Measurements from ENCODE around the gene JAZF1. TPM values are rescaled to one million over a fixed set of nuclear protein-coding genes. Genes with fewer than 3 reads are reported as not detected.

Gene JAZF1
- total and polyA plus RNA-seq, 10 of the 15 experiments (the other 5 are each of a cell fraction or from before 2014, with no cell fraction given): 0.04 to 0.82 (median 0.15) TPM; not detected in 3

DNA sequence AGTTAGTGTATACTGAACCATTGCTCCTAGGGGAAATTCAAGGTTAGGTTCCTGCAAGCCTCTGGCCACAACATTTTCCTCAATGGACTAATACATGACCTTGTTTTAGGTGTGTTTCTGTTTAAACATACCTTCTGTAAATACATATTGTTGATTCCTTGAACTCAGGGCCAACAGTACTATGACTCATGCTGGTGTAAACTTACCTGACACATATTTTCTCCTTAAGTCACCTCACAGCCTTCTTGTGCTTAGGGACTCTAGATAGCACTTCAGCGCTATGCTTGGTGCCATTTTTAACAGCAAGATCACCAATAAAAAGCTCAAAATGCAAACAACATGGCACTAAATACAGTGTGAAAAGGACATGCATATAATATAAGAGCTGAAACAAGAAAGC lies 264.2 kb downstream of the JAZF1 start:
- Histone ChIP-seq H3K4me1 (ENCODE audit: control insufficient read depth, insufficient read depth, low read length) (no peaks in the 10 kb centered on the region), H3K79me2 (ENCODE audit: control insufficient read depth, insufficient read depth, low read length) (no peaks in the 10 kb centered on the region), H3K27ac (ENCODE audit: control insufficient read depth, insufficient read depth) (no peak overlapping the region), H3K4me2 (ENCODE audit: control insufficient read depth, insufficient read depth) (no peak overlapping the region), H2AFZ (ENCODE audit: control insufficient read depth, low read depth, low read length) (no peak overlapping the region), H3K9ac (ENCODE audit: control insufficient read depth, insufficient read depth, low read length) (no peak overlapping the region), H3K27me3 (replicated peaks in 1 of 2; ENCODE audit: control insufficient read depth in 2 of 2, insufficient read depth in 2 of 2, low read length in 1 of 2) (no peaks in the 10 kb centered on the region; a peak in 1 of 4 replicates), H4K20me1 (ENCODE audit: control insufficient read depth, insufficient read depth) (no peaks in the 10 kb centered on the region), H3K4me3 (no peak overlapping the region), H3K9me3 (replicated peaks; ENCODE audit: control insufficient read depth, insufficient read depth, low read length) (no peaks in the 10 kb centered on the region), H3K36me3 (ENCODE audit: control insufficient read depth in 2 of 2, insufficient read depth in 2 of 2, low read length in 1 of 2) (no peaks in the 10 kb centered on the region)
- no peak for ATAC-seq
- TF ChIP-seq MYC (IDR thresholded peaks at IDR 0.05; ENCODE audit: insufficient read depth, insufficient read length, insufficient replicate concordance, low read length, severe bottlenecking) (no peak), ZBED1 (IDR thresholded peaks at IDR 0.05; ENCODE audit: borderline replicate concordance) (no peak), SP1 (IDR thresholded peaks at IDR 0.05; ENCODE audit: low read depth, low read length) (no peak), BACH1 (IDR thresholded peaks at IDR 0.05; ENCODE audit: borderline replicate concordance) (no peak), BCL11A (IDR thresholded peaks at IDR 0.05; ENCODE audit: low read depth, low read length) (no peak), SIN3A (IDR thresholded peaks at IDR 0.05; ENCODE audit: low read depth, low read length) (no peak), NR2F1 (conservative IDR thresholded peaks at IDR 0.05) (no peak), TCF12 (IDR thresholded peaks at IDR 0.05; ENCODE audit: low read depth, low read length) (no peak), SREBF1 (IDR thresholded peaks at IDR 0.05; ENCODE audit: low read length) (no peak)
- TF ChIP-seq, protein P1, sequence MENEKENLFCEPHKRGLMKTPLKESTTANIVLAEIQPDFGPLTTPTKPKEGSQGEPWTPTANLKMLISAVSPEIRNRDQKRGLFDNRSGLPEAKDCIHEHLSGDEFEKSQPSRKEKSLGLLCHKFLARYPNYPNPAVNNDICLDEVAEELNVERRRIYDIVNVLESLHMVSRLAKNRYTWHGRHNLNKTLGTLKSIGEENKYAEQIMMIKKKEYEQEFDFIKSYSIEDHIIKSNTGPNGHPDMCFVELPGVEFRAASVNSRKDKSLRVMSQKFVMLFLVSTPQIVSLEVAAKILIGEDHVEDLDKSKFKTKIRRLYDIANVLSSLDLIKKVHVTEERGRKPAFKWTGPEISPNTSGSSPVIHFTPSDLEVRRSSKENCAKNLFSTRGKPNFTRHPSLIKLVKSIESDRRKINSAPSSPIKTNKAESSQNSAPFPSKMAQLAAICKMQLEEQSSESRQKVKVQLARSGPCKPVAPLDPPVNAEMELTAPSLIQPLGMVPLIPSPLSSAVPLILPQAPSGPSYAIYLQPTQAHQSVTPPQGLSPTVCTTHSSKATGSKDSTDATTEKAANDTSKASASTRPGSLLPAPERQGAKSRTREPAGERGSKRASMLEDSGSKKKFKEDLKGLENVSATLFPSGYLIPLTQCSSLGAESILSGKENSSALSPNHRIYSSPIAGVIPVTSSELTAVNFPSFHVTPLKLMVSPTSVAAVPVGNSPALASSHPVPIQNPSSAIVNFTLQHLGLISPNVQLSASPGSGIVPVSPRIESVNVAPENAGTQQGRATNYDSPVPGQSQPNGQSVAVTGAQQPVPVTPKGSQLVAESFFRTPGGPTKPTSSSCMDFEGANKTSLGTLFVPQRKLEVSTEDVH (IDR thresholded peaks at IDR 0.05; ENCODE audit: low read depth, partially characterized antibody): no peak
- TF ChIP-seq, protein P2, sequence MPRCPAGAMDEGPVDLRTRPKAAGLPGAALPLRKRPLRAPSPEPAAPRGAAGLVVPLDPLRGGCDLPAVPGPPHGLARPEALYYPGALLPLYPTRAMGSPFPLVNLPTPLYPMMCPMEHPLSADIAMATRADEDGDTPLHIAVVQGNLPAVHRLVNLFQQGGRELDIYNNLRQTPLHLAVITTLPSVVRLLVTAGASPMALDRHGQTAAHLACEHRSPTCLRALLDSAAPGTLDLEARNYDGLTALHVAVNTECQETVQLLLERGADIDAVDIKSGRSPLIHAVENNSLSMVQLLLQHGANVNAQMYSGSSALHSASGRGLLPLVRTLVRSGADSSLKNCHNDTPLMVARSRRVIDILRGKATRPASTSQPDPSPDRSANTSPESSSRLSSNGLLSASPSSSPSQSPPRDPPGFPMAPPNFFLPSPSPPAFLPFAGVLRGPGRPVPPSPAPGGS (IDR thresholded peaks at IDR 0.05; ENCODE audit: borderline replicate concordance, insufficient read depth, low read depth, low read length, poor library complexity, severe bottlenecking): no peak
- FAIRE-seq: no peak
- SMC1A ChIA-PET (ENCODE audit: uncharacterized antibody, unreplicated experiment): no interaction called here
- DNase-seq (ENCODE audit: low read depth, low spot score): no peak
- POLR2A ChIA-PET: no interaction called here
- in situ Hi-C loops (cut with MboI) (no loop called here), intact Hi-C loops (cut with micrococcal nuclease; ENCODE audit: unreplicated experiment) (no loop called here)
- BruUV-seq (replicated peaks): no TSS peak
- 100% methylated on average over 1 of the region's 1 CpG for WGBS (ENCODE audit: insufficient coverage, insufficient replicate concordance, low lambda C conversion rate, missing lambda C conversion rate)
- RAD21 ChIA-PET (ENCODE audit: unreplicated experiment): no interaction called here
- CTCF ChIA-PET: no interaction called here
